Measurements from ENCODE around the gene PSMB7.

The PSMB7 gene

DNA sequence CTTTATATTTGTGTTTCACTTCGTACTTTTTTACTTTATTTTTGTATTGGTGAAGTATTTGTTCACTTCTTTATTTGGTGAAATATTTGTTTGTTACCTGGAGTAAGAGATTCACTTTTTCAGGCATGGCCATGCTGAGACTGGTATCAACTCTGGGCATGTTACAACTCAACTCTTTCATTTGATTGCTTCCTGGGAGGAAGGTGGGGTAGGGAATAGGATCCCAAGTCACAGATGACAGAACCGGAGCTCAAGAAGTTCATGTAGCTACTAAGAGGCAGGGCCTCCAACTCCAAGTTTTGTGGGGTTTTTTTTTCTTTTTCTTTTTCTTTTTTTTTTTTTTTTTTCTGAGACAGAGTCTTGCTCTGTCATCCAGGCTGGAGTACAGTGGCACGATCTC, 28.9 kb upstream of the PSMB7 start:
- TF ChIP-seq TCF12 (IDR thresholded peaks at IDR 0.05; ENCODE audit: low read depth), result no peak
- no peak for TF ChIP-seq EGR1 (IDR thresholded peaks at IDR 0.05)
- no peak for TF ChIP-seq EP300 (IDR thresholded peaks at IDR 0.05; ENCODE audit: borderline replicate concordance)
- no peak for TF ChIP-seq CREB1 (IDR thresholded peaks at IDR 0.05; ENCODE audit: low read depth)
- TF ChIP-seq YY1 (IDR thresholded peaks at IDR 0.05; ENCODE audit: low read depth), result no peak
- TF ChIP-seq REST (IDR thresholded peaks at IDR 0.05; ENCODE audit: low read depth), result no peak
- TF ChIP-seq FOXM1 (IDR thresholded peaks at IDR 0.05; ENCODE audit: borderline replicate concordance, low read depth), result no peak

DNA sequence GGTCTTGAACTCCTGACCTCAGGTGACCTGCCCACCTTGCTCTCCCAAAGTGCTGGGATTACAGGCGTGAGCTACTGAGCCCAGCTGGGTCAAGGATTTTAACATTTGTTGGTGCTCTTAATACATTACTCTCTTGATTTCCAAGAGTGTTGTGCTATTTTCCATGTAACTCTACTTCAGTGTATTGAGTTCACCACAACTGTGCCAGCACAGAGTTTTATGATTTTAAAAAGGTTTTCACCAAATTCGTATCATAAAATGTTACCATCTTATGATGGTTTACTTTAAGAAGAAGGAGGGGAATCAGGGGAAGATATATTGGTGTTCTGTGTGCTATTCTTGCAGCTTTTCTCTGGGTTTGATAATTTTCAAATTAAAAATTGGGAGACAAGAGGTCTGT, 28.4 kb upstream of the PSMB7 start:
- no peak for TF ChIP-seq CEBPB (IDR thresholded peaks at IDR 0.05)
- TF ChIP-seq MAX (IDR thresholded peaks at IDR 0.05), result no peak
- no peak for TF ChIP-seq YY1 (IDR thresholded peaks at IDR 0.05; ENCODE audit: low read depth)
- no peak for TF ChIP-seq REST (IDR thresholded peaks at IDR 0.05; ENCODE audit: low read depth)
- no peak for TF ChIP-seq TCF12 (IDR thresholded peaks at IDR 0.05; ENCODE audit: low read depth)
- TF ChIP-seq NFIC (IDR thresholded peaks at IDR 0.05), result no peak
- no peak for TF ChIP-seq TEAD4 (IDR thresholded peaks at IDR 0.05)
- no peak for TF ChIP-seq CREB1 (IDR thresholded peaks at IDR 0.05; ENCODE audit: low read depth)
- TF ChIP-seq, protein P1, sequence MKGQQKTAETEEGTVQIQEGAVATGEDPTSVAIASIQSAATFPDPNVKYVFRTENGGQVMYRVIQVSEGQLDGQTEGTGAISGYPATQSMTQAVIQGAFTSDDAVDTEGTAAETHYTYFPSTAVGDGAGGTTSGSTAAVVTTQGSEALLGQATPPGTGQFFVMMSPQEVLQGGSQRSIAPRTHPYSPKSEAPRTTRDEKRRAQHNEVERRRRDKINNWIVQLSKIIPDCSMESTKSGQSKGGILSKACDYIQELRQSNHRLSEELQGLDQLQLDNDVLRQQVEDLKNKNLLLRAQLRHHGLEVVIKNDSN (IDR thresholded peaks at IDR 0.05), result no peak
- no peak for TF ChIP-seq FOXM1 (IDR thresholded peaks at IDR 0.05; ENCODE audit: borderline replicate concordance, low read depth)
- TF ChIP-seq ZBTB7A (IDR thresholded peaks at IDR 0.05; ENCODE audit: low read depth), result no peak
- no peak for TF ChIP-seq EGR1 (IDR thresholded peaks at IDR 0.05)
- no peak for TF ChIP-seq RAD21 (IDR thresholded peaks at IDR 0.05; ENCODE audit: low read depth)
- TF ChIP-seq EP300 (IDR thresholded peaks at IDR 0.05; ENCODE audit: borderline replicate concordance), result no peak
- no peak for TF ChIP-seq TAF1 (IDR thresholded peaks at IDR 0.05; ENCODE audit: low read depth)

DNA sequence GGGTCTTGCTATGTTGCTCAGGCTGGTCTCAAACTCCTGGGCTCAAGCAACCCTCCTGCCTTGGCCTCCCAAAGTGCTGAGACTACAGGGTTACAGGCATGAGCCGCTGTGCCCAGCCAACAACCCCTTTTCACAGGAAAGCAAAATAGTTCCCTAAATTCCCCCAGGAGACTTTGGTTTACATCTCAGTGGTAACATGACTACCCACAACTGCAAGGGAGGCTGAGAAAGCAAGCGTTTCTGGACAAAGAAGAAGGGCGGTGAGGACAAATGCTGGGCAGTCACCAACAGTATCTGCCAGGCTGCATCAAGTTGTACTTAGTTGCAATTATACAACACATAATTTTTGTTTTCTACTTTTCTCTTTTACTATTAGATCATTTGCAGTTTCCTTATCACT, 27.6 kb upstream of the PSMB7 start:
- TF ChIP-seq, protein P1 (IDR thresholded peaks at IDR 0.05), result no peak
- TF ChIP-seq EGR1 (IDR thresholded peaks at IDR 0.05) (no peak), EP300 (IDR thresholded peaks at IDR 0.05; ENCODE audit: borderline replicate concordance) (no peak), ZBTB7A (IDR thresholded peaks at IDR 0.05; ENCODE audit: low read depth) (no peak), MAX (IDR thresholded peaks at IDR 0.05) (no peak), TEAD4 (IDR thresholded peaks at IDR 0.05) (no peak), RAD21 (IDR thresholded peaks at IDR 0.05; ENCODE audit: low read depth) (no peak), REST (IDR thresholded peaks at IDR 0.05; ENCODE audit: low read depth) (no peak), YY1 (IDR thresholded peaks at IDR 0.05; ENCODE audit: low read depth) (no peak), FOXM1 (IDR thresholded peaks at IDR 0.05; ENCODE audit: borderline replicate concordance, low read depth) (no peak)

- no peak for TF ChIP-seq RAD21 (IDR thresholded peaks at IDR 0.05; ENCODE audit: low read depth)
- no peak for TF ChIP-seq EP300 (IDR thresholded peaks at IDR 0.05; ENCODE audit: borderline replicate concordance)
- TF ChIP-seq MAX (IDR thresholded peaks at IDR 0.05), result no peak
- TF ChIP-seq FOXM1 (IDR thresholded peaks at IDR 0.05; ENCODE audit: borderline replicate concordance, low read depth), result no peak
- TF ChIP-seq TEAD4 (IDR thresholded peaks at IDR 0.05), result no peak
- TF ChIP-seq TCF12 (IDR thresholded peaks at IDR 0.05; ENCODE audit: low read depth), result no peak
- no peak for TF ChIP-seq ZBTB7A (IDR thresholded peaks at IDR 0.05; ENCODE audit: low read depth)
Measured at GRCh38 chr9:124442379-124442778, 27.1 kb upstream of the PSMB7 start.
